SU-DHL-6 (cell line): ENCODE results near the gene CATSPERZ.

Experiments
- H2AFZ ChIP-seq: fragments of 200-600 bp; sonication (generic); 2 replicates; pipeline ENCODE4 v1.6.1; 2014; ENCODE audit warnings: low read depth, mild to moderate bottlenecking, moderate library complexity, mixed read lengths, antibody characterized with exemption, low read length; ENCODE audit not compliant: severe bottlenecking
- H3F3A ChIP-seq: fragments of 200-600 bp; shearing (Covaris generic); 2 replicates; pipeline ENCODE4 v1.6.0; 2016; ENCODE audit warnings: antibody characterized with exemption, mild to moderate bottlenecking; ENCODE audit not compliant: insufficient read depth
- H3K27ac ChIP-seq: fragments of 200-600 bp; sonication (generic); 2 replicates; pipeline ENCODE4 v1.5.1; 2016; ENCODE audit warnings: low read depth, mild to moderate bottlenecking, low read length, moderate library complexity, mixed read lengths
- H3K27me3 ChIP-seq: fragments of 200-600 bp; sonication (generic), shearing (Covaris generic); 2 replicates; pipeline ENCODE4 v1.6.0; 2014; ENCODE audit warnings: mild to moderate bottlenecking, low read length
- H3K36me3 ChIP-seq: fragments of 200-600 bp; sonication (generic); 2 replicates; pipeline ENCODE4 v1.6.1; 2014; ENCODE audit warnings: mild to moderate bottlenecking, low read length, mixed read lengths
- H3K4me2 ChIP-seq: fragments of 300-600, 200-600 bp; shearing (Covaris generic), sonication (generic); 2 replicates; pipeline ENCODE4 v1.6.0; 2014; ENCODE audit warnings: low read length, low read depth, mild to moderate bottlenecking; ENCODE audit not compliant: poor library complexity, severe bottlenecking
- H3K4me3 ChIP-seq: fragments of 200-600 bp; sonication (generic); 2 replicates; pipeline ENCODE4 v1.5.1; 2014; ENCODE audit warnings: antibody characterized with exemption, low read length, mild to moderate bottlenecking, mixed read lengths; ENCODE audit not compliant: insufficient read depth, poor library complexity, severe bottlenecking
- H3K79me2 ChIP-seq: fragments of 200-600 bp; sonication (generic); 2 replicates; pipeline ENCODE4 v1.6.1; 2014; ENCODE audit warnings: mild to moderate bottlenecking, low read length, moderate library complexity; ENCODE audit not compliant: insufficient read depth
- H3K9ac ChIP-seq: fragments of 200-600 bp; sonication (generic); 2 replicates; pipeline ENCODE4 v1.7.0; 2014; ENCODE audit warnings: mild to moderate bottlenecking, low read length
- H3K9me2 ChIP-seq: fragments of 200-600 bp; sonication (generic); replicated peaks from 2 replicates; pipeline ENCODE4 v1.6.1; 2014; ENCODE audit warnings: low read length; ENCODE audit not compliant: insufficient read depth
- H3K9me3 ChIP-seq: fragments of 200-600 bp; sonication (generic); 2 replicates; pipeline ENCODE4 v1.6.1; 2014; ENCODE audit warnings: low read length, mixed read lengths; ENCODE audit not compliant: insufficient read depth
- H4K20me1 ChIP-seq: fragments of 200-600 bp; sonication (generic); 2 replicates; pipeline ENCODE4 v1.6.1; 2014; ENCODE audit warnings: low read depth, mild to moderate bottlenecking, antibody characterized with exemption, low read length, moderate library complexity, mixed read lengths
- CTCF ChIP-seq: fragments of 200-600 bp; sonication (generic); IDR thresholded peaks from one replicate; pipeline ENCODE4 v1.5.1; 2017; ENCODE audit warnings: antibody characterized with exemption, mild to moderate bottlenecking, low read length, moderate library complexity; ENCODE audit not compliant: insufficient read depth, poor library complexity, severe bottlenecking
- EZH2phosphoT487 ChIP-seq: fragments of 200-600 bp; sonication (generic), shearing (Covaris generic); conservative IDR thresholded peaks from 2 replicates; pipeline ENCODE4 v1.6.1; 2018; ENCODE audit warnings: mild to moderate bottlenecking, antibody characterized with exemption, low read length, moderate library complexity, mixed read lengths

The CATSPERZ gene

GRCh38 chr11:64294774-64295173 is 5.4 kb upstream of the CATSPERZ start:
- no peak overlapping the region for H3K4me3 ChIP-seq
- no peaks in the 10 kb centered on the region for H3K27me3 ChIP-seq
- no peaks in the 10 kb centered on the region for H4K20me1 ChIP-seq
- no peaks in the 10 kb centered on the region for H3K79me2 ChIP-seq
- H3K9me2 ChIP-seq = no peaks in the 10 kb centered on the region
- H2AFZ ChIP-seq = no peak overlapping the region
- no peak overlapping the region for H3K4me2 ChIP-seq
- no peaks in the 10 kb centered on the region for H3K36me3 ChIP-seq
- no peaks in the 10 kb centered on the region for H3K9me3 ChIP-seq
- H3K27ac ChIP-seq = no peak overlapping the region
- TF ChIP-seq CTCF = no peak
- TF ChIP-seq EZH2phosphoT487 = no peak
- no peak overlapping the region for H3K9ac ChIP-seq
- no peaks in the 10 kb centered on the region for H3F3A ChIP-seq

GRCh38 chr11:64295760-64296159 is 4.4 kb upstream of the CATSPERZ start:
- H3K4me2 ChIP-seq = no peak overlapping the region
- H3K9ac ChIP-seq = no peak overlapping the region
- H4K20me1 ChIP-seq = no peaks in the 10 kb centered on the region
- TF ChIP-seq CTCF (no peak), EZH2phosphoT487 (no peak)
- no peaks in the 10 kb centered on the region for H3K9me3 ChIP-seq
- no peaks in the 10 kb centered on the region for H3F3A ChIP-seq
- H3K36me3 ChIP-seq = no peaks in the 10 kb centered on the region
- no peaks in the 10 kb centered on the region for H3K9me2 ChIP-seq
- no peaks in the 10 kb centered on the region for H3K79me2 ChIP-seq
- no peak overlapping the region for H3K27ac ChIP-seq
- no peak overlapping the region for H2AFZ ChIP-seq
- H3K4me3 ChIP-seq = no peak overlapping the region
- no peaks in the 10 kb centered on the region for H3K27me3 ChIP-seq

DNA sequence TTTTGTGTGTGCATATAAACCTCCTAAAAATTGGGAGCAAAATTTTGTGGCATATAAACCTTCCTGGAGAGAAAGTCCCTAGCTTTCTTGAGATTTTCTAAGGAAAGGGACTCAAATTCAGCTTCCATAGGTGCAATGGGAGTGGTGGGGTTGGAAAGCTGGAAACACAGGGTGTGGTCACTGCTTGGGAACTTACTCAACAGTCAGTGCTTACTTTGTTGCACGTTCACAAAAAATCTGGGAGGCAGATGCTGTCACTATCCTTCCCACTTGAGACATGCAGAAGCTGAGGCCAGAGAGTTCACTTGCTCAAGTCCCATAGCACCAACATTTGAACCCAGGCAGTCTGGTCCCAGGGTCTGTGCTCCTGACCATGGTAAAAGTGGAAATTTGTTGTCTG is 3.9 kb upstream of the CATSPERZ start:
- Histone ChIP-seq H3K9me2 (no peaks in the 10 kb centered on the region), H3K27me3 (no peaks in the 10 kb centered on the region), H3K79me2 (no peaks in the 10 kb centered on the region), H3K9ac (no peak overlapping the region), H3K36me3 (no peaks in the 10 kb centered on the region), H4K20me1 (no peaks in the 10 kb centered on the region), H3K27ac (no peak overlapping the region), H3K9me3 (no peaks in the 10 kb centered on the region), H3F3A (no peaks in the 10 kb centered on the region), H2AFZ (no peak overlapping the region), H3K4me2 (no peak overlapping the region), H3K4me3 (no peak overlapping the region)
- TF ChIP-seq CTCF (no peak), EZH2phosphoT487 (no peak)
